ENCODE data around the gene SLC9A9.

The SLC9A9 gene

DNA sequence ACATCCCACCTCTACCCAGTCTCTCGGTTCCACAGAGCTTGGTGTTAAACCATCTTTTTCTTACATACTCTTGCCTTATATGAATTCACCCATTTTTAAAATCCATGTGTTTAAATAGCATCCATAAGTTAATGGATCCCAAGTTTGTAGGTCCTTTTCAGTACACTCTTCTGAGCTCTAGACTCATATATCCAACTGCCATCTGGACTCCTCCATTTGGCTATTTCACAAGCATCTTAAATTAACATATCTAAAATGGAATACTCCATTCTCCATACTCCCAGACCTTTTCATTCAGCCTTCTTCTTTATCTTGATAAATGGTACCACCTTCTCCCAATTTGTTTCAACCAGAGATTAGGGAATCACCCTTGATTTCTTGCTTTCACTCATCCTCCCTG lies 615.3 kb downstream of the SLC9A9 start:
- DNase-seq = no peak

DNA sequence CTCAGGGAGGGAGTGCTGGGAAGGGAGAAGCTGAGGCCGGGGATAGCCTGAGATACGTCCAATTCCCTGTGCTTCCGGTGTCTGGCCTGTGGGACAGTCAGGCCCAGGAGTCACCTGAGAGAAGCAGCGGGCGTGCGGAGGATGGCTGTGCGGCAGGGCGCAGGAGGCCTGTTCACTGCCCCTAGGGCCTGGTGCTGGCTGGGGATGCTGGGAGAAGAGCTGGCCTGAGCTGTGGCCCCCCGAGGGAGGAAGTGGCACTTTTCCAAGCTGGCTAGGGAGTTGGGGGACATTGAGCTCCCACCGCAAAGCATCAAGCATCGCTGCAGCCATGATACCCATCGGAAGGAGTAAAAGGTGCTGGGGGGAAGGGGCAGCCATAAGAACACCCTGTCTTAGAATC lies 619.9 kb downstream of the SLC9A9 start:
- DNase-seq = no peak

DNA sequence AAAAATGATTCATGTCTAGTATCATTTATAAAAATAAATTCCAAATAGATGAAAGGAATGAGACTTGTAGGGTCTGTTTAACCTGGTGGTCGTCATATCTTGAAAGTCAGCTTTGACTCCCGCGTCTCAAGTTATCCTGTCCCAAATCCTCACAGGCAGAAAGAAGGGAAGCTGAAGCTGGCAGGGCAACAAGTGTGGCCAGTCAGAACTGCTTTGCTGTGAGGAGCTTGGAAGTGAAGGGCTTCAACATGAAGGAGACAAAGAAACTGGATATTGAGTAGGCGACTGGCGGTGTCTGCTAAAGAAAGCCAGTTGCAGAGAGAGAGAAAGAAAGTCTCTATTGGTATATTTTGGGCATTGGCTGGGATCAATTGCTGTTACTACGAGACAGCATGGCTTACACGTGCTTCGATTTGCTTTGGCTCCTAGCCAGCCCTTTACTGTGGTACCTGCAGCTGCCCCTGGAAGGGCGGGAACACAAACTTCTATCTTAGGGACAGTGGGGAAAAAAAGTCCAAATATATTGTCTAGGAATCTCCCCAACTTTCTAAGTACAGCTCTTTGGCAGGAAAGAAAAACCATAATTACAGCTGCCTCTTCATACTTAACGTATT lies 621.5 kb downstream of the SLC9A9 start:
- no peak for DNase-seq

DNA sequence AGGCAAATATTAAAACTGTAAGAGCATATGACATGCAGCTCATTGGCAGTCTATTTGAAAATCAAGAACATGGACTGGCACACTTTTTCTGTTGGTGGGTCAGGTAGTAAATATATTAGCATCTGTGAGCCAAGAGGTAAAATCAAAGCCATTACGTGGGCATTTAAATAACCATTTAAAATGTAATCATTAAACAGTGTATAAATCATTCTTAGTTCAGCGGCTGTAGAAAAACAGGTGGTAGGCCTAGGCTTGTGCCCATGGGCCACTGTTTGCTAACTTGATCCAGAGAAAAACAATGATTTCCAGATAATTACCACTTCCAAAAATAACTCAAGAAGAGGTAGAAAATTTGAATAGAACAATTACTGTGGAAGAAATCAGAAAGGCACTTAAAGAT lies 623.6 kb downstream of the SLC9A9 start:
- no peak for DNase-seq

DNA sequence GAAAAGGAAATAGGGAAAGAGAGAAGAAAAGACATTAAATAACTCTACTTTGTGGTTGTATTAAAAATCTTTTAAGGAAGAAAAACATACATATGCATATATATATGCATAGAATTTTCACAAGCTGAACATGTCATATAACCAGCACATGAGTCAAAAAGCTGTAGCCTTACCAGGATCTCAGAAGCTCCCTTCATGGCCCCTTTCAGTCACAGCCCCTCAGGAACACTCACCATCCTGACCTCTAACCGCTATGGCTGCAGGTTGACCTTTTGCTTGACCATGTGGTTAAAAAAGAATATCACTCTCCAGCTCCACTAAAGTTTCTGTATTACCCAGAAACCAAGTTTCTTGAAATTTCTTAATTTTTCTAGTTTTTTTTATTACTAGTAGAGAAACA lies 625.3 kb downstream of the SLC9A9 start:
- no peak for DNase-seq

DNA sequence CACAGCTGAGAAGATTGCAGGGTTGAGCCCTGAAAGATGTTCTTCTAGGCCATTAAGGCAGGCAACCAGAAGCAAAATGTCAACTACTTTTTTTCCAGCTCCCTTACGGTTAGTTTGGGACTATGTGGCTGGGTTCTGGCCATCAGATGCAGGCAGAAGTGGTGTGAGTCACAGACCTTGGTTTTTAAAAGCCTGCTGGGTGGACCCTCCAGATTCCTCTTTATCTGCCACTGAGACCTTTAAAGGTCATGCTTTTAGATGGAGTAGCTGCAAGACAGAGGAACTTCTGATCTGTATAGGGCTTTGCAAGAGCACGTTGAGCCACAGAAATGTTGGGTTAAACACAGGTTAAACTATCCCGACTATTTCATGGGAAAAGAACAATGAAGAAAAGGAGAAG lies 625.8 kb downstream of the SLC9A9 start:
- DNase-seq = no peak

DNA sequence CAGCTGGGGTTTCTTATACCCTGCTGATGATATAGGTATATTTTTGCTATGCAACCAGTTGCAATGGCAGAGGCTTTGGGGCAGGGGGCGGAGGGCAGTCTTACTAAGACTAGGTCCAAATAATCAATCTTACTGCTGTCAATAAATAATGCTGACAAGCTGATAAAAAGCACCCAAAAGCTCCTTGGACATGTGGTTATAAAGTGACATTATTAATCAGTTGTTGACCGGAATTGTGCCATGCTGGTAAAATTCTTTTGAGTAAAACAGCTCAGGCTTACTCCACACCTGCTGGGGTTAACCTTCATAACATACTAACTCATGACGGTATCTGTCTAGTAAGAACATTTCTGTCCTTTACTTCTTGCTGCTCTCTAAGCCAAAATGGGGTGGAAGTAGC lies 626.8 kb downstream of the SLC9A9 start:
- DNase-seq = no peak

DNA sequence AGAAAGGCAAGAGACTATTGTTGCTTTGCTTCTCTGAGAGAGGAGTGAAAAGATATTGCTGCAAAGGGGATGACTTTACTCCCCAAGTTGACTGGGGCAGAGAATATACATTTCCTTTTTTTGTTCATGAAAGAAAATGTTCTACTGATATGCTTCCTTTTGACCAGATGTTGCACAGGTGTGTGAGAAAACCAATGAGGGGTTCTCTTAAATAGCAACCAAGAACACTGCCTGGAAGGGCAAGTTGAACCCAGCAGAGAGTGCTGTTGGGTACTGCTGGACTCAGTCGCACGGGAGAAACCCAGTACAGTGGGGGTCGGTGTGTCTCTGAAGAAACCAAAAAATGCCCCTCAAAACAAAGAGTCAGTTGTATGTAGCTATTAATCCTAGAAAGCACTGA lies 627.5 kb downstream of the SLC9A9 start:
- DNase-seq = no peak

DNA sequence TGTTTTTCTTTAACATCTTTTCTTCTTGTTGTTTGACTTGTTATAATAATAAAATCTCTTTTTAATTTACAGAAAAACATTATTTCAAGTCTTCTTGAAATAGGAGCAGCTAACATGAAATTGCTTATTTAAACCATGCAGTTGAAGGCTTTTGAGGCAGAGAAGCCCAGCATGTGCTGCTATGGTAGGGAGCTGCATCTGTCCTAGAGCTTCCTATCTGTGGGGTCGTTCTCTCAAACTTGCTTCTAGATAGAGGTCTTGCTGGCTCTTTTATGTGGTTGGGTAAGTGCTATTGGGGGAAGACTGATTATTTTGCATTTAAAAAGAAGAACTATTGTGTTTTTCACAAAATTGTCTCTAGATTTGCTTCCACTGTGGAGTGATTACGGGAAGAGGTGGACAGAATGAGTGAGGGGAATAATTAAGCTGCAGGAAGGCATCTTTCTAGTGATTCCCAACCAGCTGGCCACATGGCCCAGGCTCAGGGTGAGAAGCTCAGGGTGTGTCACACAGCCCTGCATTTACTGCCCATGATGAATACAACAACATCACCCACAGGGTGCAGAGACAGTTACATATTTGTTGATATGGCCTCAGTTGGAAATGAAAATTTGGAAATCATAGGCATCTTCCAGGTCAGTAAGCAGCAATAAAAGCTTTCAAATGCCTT lies 630.0 kb downstream of the SLC9A9 start:
- DNase-seq = no peak

DNA sequence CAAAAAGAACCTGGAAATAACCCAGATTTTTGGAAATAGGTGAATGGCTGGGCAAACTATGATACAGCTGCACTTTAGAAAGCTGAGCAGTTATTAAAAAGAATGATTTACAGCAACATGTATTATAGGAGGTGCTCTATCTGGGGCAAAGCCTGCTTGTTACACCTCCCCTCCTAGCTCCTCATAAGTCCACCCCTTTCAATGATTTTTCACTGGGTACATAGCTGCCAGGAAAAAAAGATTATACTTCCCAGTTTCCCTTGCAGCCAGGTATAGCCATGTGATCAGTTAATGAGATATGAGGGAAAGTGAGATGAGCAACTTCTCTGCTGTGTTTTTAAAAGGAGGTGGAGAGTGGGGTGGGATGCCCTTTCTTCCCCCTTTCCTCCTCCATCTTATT lies 631.0 kb downstream of the SLC9A9 start:
- no peak for DNase-seq

DNA sequence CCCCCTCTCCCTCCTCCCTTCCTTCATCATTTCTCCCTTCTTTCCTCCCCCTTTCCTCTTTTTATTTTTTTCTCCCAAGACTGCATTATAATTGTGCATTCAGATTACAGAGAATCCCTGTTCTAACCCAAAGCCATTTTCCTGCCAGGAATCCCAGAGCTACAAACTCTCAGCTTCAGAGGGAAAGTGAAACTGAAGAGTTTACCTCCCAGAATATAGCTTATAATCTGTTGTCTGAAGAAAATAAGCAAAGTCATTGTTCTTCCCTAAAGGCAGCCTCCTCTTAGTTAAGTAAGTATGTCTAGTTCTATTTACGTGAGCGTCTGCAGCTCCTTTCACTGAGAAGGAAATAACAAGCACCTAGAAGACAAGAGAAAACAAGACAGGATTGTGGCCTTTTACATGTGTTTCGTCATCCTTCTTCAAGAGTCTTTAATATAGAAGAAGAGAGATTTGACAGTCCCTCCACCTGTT lies 631.5 kb downstream of the SLC9A9 start:
- DNase-seq = no peak
